GM12878 (cell line): Measurements from ENCODE around the gene NUP210. TPM values are rescaled to one million over a fixed set of nuclear protein-coding genes. Genes with fewer than 3 reads are reported as not detected.

Experiments
- ATAC-seq: fragments of 200-7000 bp; cut with Tn5 transposase; 3 replicates; pipeline ENCODE4 v1.9.1; 2020; ENCODE audit warnings: mild to moderate bottlenecking, moderate library complexity
- BruUV-seq: library from RNA; stranded (reverse); fragments of 400-500 nt; replicated peaks from 2 replicates; lab custom pipeline; 2021; lab: Mats Ljungman, UMichigan
- CTCF ChIA-PET: fragments of 300-600 bp; sonication (Branson Sonifier 250); formaldehyde crosslinking; extraction: SDS; loops from one replicate; lab custom pipeline; 2021; ENCODE audit warnings: inconsistent platforms; lab: Yijun Ruan, JAX
- POLR2A ChIA-PET: fragments of 350-600 bp; formaldehyde crosslinking; extraction: SDS; loops from one replicate; lab custom pipeline; 2021; ENCODE audit warnings: inconsistent platforms; lab: Charles Lee
- RAD21 ChIA-PET: fragments of 300-600 bp; sonication (Branson Sonifier 250); formaldehyde crosslinking; loops from one replicate; lab custom pipeline; 2023; ENCODE audit warnings: antibody characterized with exemption; ENCODE audit not compliant: unreplicated experiment; lab: Charles Lee
- SMC1A ChIA-PET: fragments of 300-600 bp; sonication (Branson Sonifier 250); formaldehyde crosslinking; loops from one replicate; lab custom pipeline; 2023; ENCODE audit not compliant: unreplicated experiment, uncharacterized antibody; lab: Charles Lee
- DNase-seq: peaks from one replicate; pipeline ENCODE4 v3.0.0-alpha.2; 2011; ENCODE audit warnings: low read depth, low spot score
- FAIRE-seq: peaks from 3 replicates; lab custom pipeline; 2011; peaks lifted over from hg19 to GRCh38; lab: Jason Lieb, UNC
- H2AFZ ChIP-seq: 2 replicates; pipeline ENCODE4 v1.6.0; 2011; ENCODE audit warnings: low read depth, low read length, control low read depth; ENCODE audit not compliant: control insufficient read depth
- H3K27ac ChIP-seq: 2 replicates; pipeline ENCODE4 v1.5.1; 2011; ENCODE audit warnings: control low read depth; ENCODE audit not compliant: control insufficient read depth, insufficient read depth
- H3K27me3 ChIP-seq, 2 experiments: replicated peaks in 1 of 2; 2 replicates each; pipeline versions ENCODE4 v1.6.0 to v1.6.1; 2011; ENCODE audit warnings: low read length in 1 of 2; ENCODE audit not compliant: control insufficient read depth in 2 of 2, insufficient read depth in 2 of 2
- H3K36me3 ChIP-seq, 2 experiments: 2 replicates each; pipeline ENCODE4 v1.5.1; 2011; ENCODE audit warnings: low read length in 1 of 2; ENCODE audit not compliant: control insufficient read depth in 2 of 2, insufficient read depth in 2 of 2
- H3K4me1 ChIP-seq: 2 replicates; pipeline ENCODE4 v1.6.1; 2011; ENCODE audit warnings: mild to moderate bottlenecking, low read length, moderate library complexity, mixed read lengths; ENCODE audit not compliant: control insufficient read depth, insufficient read depth
- H3K4me2 ChIP-seq: 2 replicates; pipeline ENCODE4 v1.6.0; 2011; ENCODE audit warnings: control low read depth; ENCODE audit not compliant: control insufficient read depth, insufficient read depth
- H3K4me3 ChIP-seq: fragments of 200-600 bp; sonication (generic); 2 replicates; pipeline ENCODE4 v1.5.1; 2016
- H3K79me2 ChIP-seq: 2 replicates; pipeline ENCODE4 v1.6.0; 2011; ENCODE audit warnings: low read length; ENCODE audit not compliant: control insufficient read depth, insufficient read depth
- H3K9ac ChIP-seq: 2 replicates; pipeline ENCODE4 v1.8.0; 2011; ENCODE audit warnings: low read length, control low read depth, mixed read lengths; ENCODE audit not compliant: control insufficient read depth, insufficient read depth
- H3K9me3 ChIP-seq: replicated peaks from 3 replicates; pipeline ENCODE4 v1.5.1; 2011; ENCODE audit warnings: mild to moderate bottlenecking, low read length; ENCODE audit not compliant: control insufficient read depth, insufficient read depth
- H4K20me1 ChIP-seq: 2 replicates; pipeline ENCODE4 v1.6.0; 2011; ENCODE audit not compliant: control insufficient read depth, insufficient read depth
- BMI1 ChIP-seq: fragments of 450-650 bp; IDR thresholded peaks from 2 replicates; pipeline ENCODE4 v1.6.1; 2016; ENCODE audit warnings: mild to moderate bottlenecking, moderate library complexity, borderline replicate concordance
- CHD4 ChIP-seq: fragments of 200-600 bp; sonication (generic); IDR thresholded peaks from 2 replicates; pipeline ENCODE4 v1.6.1; 2016; ENCODE audit warnings: mild to moderate bottlenecking
- EGR1 ChIP-seq, 2 experiments: IDR thresholded peaks; 1 replicate in 1 of 2; 2 replicates in 1 of 2; pipeline ENCODE4 v1.6.1; 2011 to 2012; ENCODE audit warnings: low read depth in 2 of 2, low read length in 2 of 2, borderline replicate concordance in 1 of 2, mild to moderate bottlenecking in 1 of 2, moderate library complexity in 1 of 2
- ETV6 ChIP-seq, 2 experiments: fragments of 450-650 bp in 1 of 2; IDR thresholded peaks in 1 of 2; conservative IDR thresholded peaks in 1 of 2; 2 replicates each; pipeline ENCODE4 v1.6.1; 2014; ENCODE audit warnings: antibody characterized with exemption in 1 of 2, borderline replicate concordance in 1 of 2, low read depth in 1 of 2, mild to moderate bottlenecking in 1 of 2, moderate library complexity in 1 of 2
- IKZF1 ChIP-seq: fragments of 450-650 bp; conservative IDR thresholded peaks from 2 replicates; pipeline ENCODE4 v1.6.1; 2017; ENCODE audit warnings: antibody characterized with exemption, mild to moderate bottlenecking
- KAT2A ChIP-seq: conservative IDR thresholded peaks from 2 replicates; pipeline ENCODE4 v1.6.1; 2011; ENCODE audit warnings: low read depth, low read length; ENCODE audit not compliant: control insufficient read depth
- SMAD1 ChIP-seq: fragments of 450-650 bp; IDR thresholded peaks from 2 replicates; pipeline ENCODE4 v1.6.1; 2018; ENCODE audit warnings: mild to moderate bottlenecking, low read depth; ENCODE audit not compliant: partially characterized antibody
- SRF ChIP-seq, 2 experiments: IDR thresholded peaks; 2 replicates each; pipeline ENCODE4 v1.6.1; 2011; ENCODE audit warnings: low read depth in 2 of 2, low read length in 2 of 2, mild to moderate bottlenecking in 1 of 2, moderate library complexity in 1 of 2
- SUPT20H ChIP-seq: IDR thresholded peaks from 2 replicates; pipeline ENCODE4 v1.6.1; 2011; ENCODE audit warnings: low read depth, mild to moderate bottlenecking, low read length, moderate library complexity, borderline replicate concordance; ENCODE audit not compliant: control insufficient read depth
- TCF12 ChIP-seq: IDR thresholded peaks from 2 replicates; pipeline ENCODE4 v1.6.1; 2011; ENCODE audit warnings: low read depth, mild to moderate bottlenecking, low read length
- WGBS: methylation state at CpG from one replicate; pipeline ENCODE4 v1.1.6; 2016; ENCODE audit warnings: low lambda C conversion rate; ENCODE audit not compliant: insufficient replicate concordance, insufficient coverage; ENCODE audit errors: missing lambda C conversion rate; 5-methylcytosine and 5-hydroxymethylcytosine counted together
- in situ Hi-C: fragments of 300-500 bp; cut with MboI; formaldehyde crosslinking; loops from 9 replicates; pipeline ENCODE4 v1.14.3; 2018; ENCODE audit warnings: mixed read lengths
- intact Hi-C: fragments of 100-400 bp; cut with micrococcal nuclease; formaldehyde crosslinking; loops from one replicate; pipeline ENCODE4 v1.14.2; 2022; ENCODE audit not compliant: unreplicated experiment
- polyA plus RNA-seq, 11 experiments: library from polyadenylated mRNA; depleted of rRNA in 4 of 11; unstranded in 6 of 11; stranded (reverse) in 5 of 11; fragments of >200 nt; fragmentation: Nextera tagmentation in 4 of 11; fragmentation: Illumina TruSeq in 1 of 11; extraction: Ambion mirVana in 4 of 11; extraction: Trizol in 1 of 11; gene quantifications; 1 replicate in 1 of 11; 2 replicates in 10 of 11; pipeline versions ENCODE4 v1.2.1 to v1.2.3, GENCODE V29; 2011 to 2016; ENCODE audit warnings: inconsistent platforms in 2 of 11, missing spikeins in 2 of 11, low read depth in 1 of 11
- total RNA-seq, 4 experiments: library from RNA; depleted of rRNA in 3 of 4; stranded (reverse); fragments of >200 nt in 3 of 4; fragmentation: Illumina TruSeq in 1 of 4; extraction: Trizol in 1 of 4; gene quantifications; 2 replicates each; pipeline versions ENCODE4 v1.2.1 to v1.2.3, GENCODE V29; 2013 to 2021
- TF ChIP-seq, protein P1 (sequence below): fragments of 450-650 bp; formaldehyde crosslinking; IDR thresholded peaks from 2 replicates; pipeline ENCODE4 v1.4.0; 2022; ENCODE audit warnings: mild to moderate bottlenecking, moderate library complexity

The NUP210 gene
- total and polyA plus RNA-seq, 10 of the 15 experiments (the other 5 are each of a cell fraction or from before 2014, with no cell fraction given): 2.9 to 150 (median 76.0) TPM

DNA sequence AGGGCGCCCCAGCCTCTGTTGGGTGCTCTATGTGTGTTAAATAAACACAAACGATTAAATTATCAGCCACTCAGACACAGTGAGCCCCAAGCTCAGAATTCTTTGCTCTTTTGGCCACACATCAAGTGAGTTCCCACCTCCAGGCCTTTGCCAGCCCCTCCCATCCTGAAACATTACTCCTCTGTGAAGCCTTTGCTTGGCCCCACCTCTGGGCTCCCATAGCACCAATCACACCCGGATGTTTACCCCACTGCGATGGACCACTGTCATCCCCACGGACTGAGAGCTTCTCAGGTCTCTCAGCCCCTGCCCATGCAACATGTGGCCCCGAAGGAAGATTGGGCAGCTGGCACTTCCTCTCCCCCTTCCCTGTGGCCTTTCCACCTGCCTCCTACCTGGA is 85.1 kb downstream of the NUP210 start:
- no peaks in the 10 kb centered on the region for H3K9me3 ChIP-seq
- in situ Hi-C loops: no loop called here
- peaks cover 39 to 46% of the 10 kb centered on the region in 2 experiments; a peak in 3 of 4 replicates for H3K36me3 ChIP-seq
- H2AFZ ChIP-seq: no peak overlapping the region
- intact Hi-C loops: loop anchor here (10.0 kb wide), 1 partner anchor 240 kb away; no protein-coding TSS in a partner anchor
- H3K4me2 ChIP-seq: no peak overlapping the region
- RAD21 ChIA-PET: interaction anchor here (2.6 kb wide), 1 partner anchor 117 kb away, joined by 10 read pairs; no protein-coding TSS in a partner anchor
- H3K79me2 ChIP-seq: no peaks in the 10 kb centered on the region
- no peak for FAIRE-seq
- SMC1A ChIA-PET: no interaction called here
- H3K27ac ChIP-seq: no peak overlapping the region
- H4K20me1 ChIP-seq: no peaks in the 10 kb centered on the region
- peaks cover 42% of the 10 kb centered on the region for H3K4me1 ChIP-seq
- no peaks in the 10 kb centered on the region for H3K27me3 ChIP-seq
- no peak overlapping the region for H3K4me3 ChIP-seq
- no peak overlapping the region for H3K9ac ChIP-seq
- no TSS peak for BruUV-seq
- CTCF ChIA-PET: interaction anchor here (3.8 kb wide), 1 partner anchor 117 kb away, joined by 23 read pairs; no protein-coding TSS in a partner anchor
- DNase-seq: no peak
- no peak for TF ChIP-seq SMAD1
- 71% methylated on average over 6 of the region's 6 CpGs for WGBS
- ATAC-seq: no peak
- POLR2A ChIA-PET: interaction anchor here (2.2 kb wide), 1 partner anchor 11 kb away, joined by 4 read pairs; no protein-coding TSS in a partner anchor

DNA sequence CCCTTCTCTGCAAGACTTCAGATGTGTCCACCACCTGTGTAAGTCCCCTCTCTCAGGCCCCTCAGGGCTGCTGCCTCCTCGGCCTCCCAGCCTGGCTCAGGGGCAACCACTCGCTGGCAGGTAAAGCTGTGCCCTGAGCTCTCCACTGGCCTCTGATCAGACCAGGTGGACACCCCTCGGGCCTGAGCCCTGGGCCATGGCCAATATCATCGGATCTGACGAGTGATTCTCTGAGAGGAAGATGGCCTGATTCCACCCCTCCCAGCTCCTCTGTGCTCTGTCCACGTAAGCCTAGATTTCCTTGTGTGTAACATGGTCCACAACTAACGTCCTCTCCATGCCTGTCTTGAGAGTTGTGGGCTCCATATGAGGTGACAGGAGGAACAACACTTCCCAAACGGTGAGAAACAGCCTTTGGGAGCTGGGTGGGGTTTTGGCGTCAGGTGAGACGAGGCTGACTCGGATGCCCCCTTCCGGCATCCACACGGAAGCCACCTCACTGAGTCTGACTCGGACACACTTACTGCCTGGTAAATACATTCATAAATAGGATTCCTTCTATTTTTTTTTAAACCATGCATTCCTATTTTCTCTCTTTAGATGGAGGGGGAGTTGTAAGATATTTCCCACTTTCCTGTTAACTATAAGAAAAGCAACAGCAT is 86.8 kb downstream of the NUP210 start:
- 93% methylated on average over 14 of the region's 14 CpGs for WGBS
- H3K9ac ChIP-seq: no peak overlapping the region
- TF ChIP-seq ETV6 (conservative IDR thresholded peaks at IDR 0.05 in 1 of 2, IDR thresholded peaks at IDR 0.05 in 1 of 2; ENCODE audit: borderline replicate concordance in 1 of 2, low read depth in 1 of 2) (no peak), TCF12 (no peak), EGR1 (IDR thresholded peaks at IDR 0.05; ENCODE audit: borderline replicate concordance in 1 of 2, low read depth in 2 of 2, low read length in 2 of 2) (no peak), SUPT20H (no peak), SRF (IDR thresholded peaks at IDR 0.05; ENCODE audit: low read depth in 2 of 2, low read length in 2 of 2) (no peak), BMI1 (no peak), IKZF1 (no peak), KAT2A (no peak), CHD4 (no peak)
- TF ChIP-seq, protein P1, sequence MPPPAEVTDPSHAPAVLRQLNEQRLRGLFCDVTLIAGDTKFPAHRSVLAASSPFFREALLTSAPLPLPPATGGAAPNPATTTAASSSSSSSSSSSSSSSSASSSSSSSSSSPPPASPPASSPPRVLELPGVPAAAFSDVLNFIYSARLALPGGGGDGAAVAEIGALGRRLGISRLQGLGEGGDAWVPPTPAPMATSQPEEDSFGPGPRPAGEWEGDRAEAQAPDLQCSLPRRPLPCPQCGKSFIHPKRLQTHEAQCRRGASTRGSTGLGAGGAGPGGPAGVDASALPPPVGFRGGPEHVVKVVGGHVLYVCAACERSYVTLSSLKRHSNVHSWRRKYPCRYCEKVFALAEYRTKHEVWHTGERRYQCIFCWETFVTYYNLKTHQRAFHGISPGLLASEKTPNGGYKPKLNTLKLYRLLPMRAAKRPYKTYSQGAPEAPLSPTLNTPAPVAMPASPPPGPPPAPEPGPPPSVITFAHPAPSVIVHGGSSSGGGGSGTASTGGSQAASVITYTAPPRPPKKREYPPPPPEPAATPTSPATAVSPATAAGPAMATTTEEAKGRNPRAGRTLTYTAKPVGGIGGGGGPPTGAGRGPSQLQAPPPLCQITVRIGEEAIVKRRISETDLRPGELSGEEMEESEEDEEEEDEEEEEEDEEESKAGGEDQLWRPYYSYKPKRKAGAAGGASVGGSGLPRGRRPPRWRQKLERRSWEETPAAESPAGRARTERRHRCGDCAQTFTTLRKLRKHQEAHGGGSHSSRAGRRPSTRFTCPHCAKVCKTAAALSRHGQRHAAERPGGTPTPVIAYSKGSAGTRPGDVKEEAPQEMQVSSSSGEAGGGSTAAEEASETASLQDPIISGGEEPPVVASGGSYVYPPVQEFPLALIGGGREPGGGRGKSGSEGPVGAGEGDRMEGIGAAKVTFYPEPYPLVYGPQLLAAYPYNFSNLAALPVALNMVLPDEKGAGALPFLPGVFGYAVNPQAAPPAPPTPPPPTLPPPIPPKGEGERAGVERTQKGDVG (CRISPR knock-in tag): no peak

More for the DNA sequence above, 86.8 kb downstream of the NUP210 start:
- SMC1A ChIA-PET: interaction anchor here (0.7 to 2.6 kb wide), 8 partner anchors 11 to 243 kb away, joined by 3 to 12 read pairs (median 7); no protein-coding TSS in a partner anchor
- no peak for FAIRE-seq
- Histone ChIP-seq H3K27ac (peak overlapping the region; percentile 88), H3K4me3 (no peak overlapping the region), H2AFZ (no peak overlapping the region), H3K9me3 (no peaks in the 10 kb centered on the region), H3K27me3 (no peaks in the 10 kb centered on the region), H3K4me1 (peaks cover 38% of the 10 kb centered on the region), H3K79me2 (no peaks in the 10 kb centered on the region), H3K36me3 (peaks cover 40 to 43% of the 10 kb centered on the region in 2 experiments), H4K20me1 (no peaks in the 10 kb centered on the region), H3K4me2 (no peak overlapping the region)
- no peak for DNase-seq
- in situ Hi-C loops (no loop called here), intact Hi-C loops (loop anchor here (10.0 kb wide), 1 partner anchor 239 kb away; no protein-coding TSS in a partner anchor)
- CTCF ChIA-PET: interaction anchor here (1.5 to 3.8 kb wide), 5 partner anchors 33 to 241 kb away, joined by 3 to 23 read pairs (median 6); no protein-coding TSS in a partner anchor
- POLR2A ChIA-PET: interaction anchor here (0.5 to 1.3 kb wide), 3 partner anchors 35 to 87 kb away, joined by 3 to 6 read pairs (median 4); partner anchors contain the start of gene NUP210
- TSS peak; percentile 28 for BruUV-seq
- RAD21 ChIA-PET: interaction anchor here (0.8 to 2.5 kb wide), 6 partner anchors 71 to 242 kb away, joined by 3 to 14 read pairs (median 5); no protein-coding TSS in a partner anchor
- no peak; the same call in 2 of the 3 replicates for ATAC-seq
